Fibroblast of villous mesenchyme (primary cell): Measurements from ENCODE around the gene RBM47. TPM values are rescaled to one million over a fixed set of nuclear protein-coding genes. Genes with fewer than 3 reads are reported as not detected.
"Not testable (repeated sequence)": the region's sequence is repeated elsewhere in the genome, so short reads cannot be mapped to it uniquely, and the experiment has no call there.

ENCODE experiments used
- DNase-seq: peaks from one replicate; pipeline ENCODE4 v3.0.0-alpha.2; 2010; ENCODE audit warnings: low read depth
- H3K4me3 ChIP-seq: 2 replicates; pipeline ENCODE4 v1.5.1; 2011; ENCODE audit warnings: low read depth, mild to moderate bottlenecking, low read length
- total RNA-seq: library from RNA; depleted of rRNA; stranded (reverse); fragments of >200 nt; gene quantifications from 2 replicates; pipeline ENCODE4 v1.2.3, GENCODE V29; 2012
- TF ChIP-seq, protein P1 (sequence below): IDR thresholded peaks from 2 replicates; pipeline ENCODE4 v1.5.1; 2012; ENCODE audit warnings: low read depth, mild to moderate bottlenecking, low read length; ENCODE audit not compliant: insufficient read depth

RBM47 gene
- total RNA-seq, 1 donor = 0.86 TPM

- no peak for DNase-seq
- TF ChIP-seq, protein P1, sequence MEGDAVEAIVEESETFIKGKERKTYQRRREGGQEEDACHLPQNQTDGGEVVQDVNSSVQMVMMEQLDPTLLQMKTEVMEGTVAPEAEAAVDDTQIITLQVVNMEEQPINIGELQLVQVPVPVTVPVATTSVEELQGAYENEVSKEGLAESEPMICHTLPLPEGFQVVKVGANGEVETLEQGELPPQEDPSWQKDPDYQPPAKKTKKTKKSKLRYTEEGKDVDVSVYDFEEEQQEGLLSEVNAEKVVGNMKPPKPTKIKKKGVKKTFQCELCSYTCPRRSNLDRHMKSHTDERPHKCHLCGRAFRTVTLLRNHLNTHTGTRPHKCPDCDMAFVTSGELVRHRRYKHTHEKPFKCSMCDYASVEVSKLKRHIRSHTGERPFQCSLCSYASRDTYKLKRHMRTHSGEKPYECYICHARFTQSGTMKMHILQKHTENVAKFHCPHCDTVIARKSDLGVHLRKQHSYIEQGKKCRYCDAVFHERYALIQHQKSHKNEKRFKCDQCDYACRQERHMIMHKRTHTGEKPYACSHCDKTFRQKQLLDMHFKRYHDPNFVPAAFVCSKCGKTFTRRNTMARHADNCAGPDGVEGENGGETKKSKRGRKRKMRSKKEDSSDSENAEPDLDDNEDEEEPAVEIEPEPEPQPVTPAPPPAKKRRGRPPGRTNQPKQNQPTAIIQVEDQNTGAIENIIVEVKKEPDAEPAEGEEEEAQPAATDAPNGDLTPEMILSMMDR = no peak
Observed at GRCh38 chr4:40648131-40648530, 18.5 kb upstream of the RBM47 start.

GRCh38 chr4:40645586-40645985 lies 15.9 kb upstream of the RBM47 start:
- DNase-seq = no peak
- TF ChIP-seq, protein P1 = no peak
- H3K4me3 ChIP-seq = no peak overlapping the region

More at GRCh38 chr4:40648131-40648530, 18.5 kb upstream of the RBM47 start:
- no peak overlapping the region for H3K4me3 ChIP-seq

DNA sequence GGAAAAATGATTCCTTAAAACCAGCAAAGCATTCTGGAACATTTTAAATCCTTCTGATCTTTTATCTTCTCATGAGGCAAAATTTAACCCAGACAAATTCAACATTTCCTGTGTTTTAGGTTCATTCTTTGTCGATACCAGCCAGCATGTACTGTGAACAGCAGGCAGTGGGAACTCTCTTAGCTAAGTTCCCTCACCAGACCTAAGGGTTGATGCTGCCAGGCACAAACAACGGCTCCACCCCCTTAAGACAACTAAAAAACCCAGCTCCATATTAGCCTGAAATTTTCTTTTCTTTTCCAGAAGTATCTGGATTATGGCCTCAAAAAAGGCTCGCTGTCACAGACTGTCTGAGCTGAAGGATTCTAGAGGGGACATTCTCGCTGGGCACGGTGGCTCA lies 2.4 kb upstream of the RBM47 start:
- TF ChIP-seq, protein P1 = no peak
- H3K4me3 ChIP-seq = no peak overlapping the region
- no peak for DNase-seq

- H3K4me3 ChIP-seq = no peak overlapping the region
- no peak for DNase-seq
- TF ChIP-seq, protein P1 = no peak
Observed at GRCh38 chr4:40630335-40631021, 814 bp upstream of the RBM47 start.

DNA sequence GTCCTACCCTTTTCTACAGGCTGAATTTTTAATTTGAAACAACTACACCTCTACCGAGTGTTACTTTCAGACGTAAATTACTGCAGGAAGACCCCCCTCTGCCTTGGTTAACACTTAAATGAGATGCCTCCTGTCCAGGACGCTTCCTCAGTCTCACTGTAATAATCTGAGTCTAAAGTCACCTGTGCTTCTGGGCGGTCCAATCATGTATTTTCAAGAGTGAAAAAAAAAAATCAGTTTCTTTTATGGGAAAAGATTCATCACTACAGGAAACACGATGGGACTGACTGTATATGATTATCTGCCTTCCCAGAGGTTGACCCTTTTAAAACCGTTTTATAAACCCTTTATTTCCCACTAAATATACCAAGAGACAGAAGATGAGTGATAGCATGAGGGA lies 776 bp downstream of the RBM47 start:
- DNase-seq = no peak
- peak overlapping the region; percentile 69 for H3K4me3 ChIP-seq
- TF ChIP-seq, protein P1 = no peak

DNA sequence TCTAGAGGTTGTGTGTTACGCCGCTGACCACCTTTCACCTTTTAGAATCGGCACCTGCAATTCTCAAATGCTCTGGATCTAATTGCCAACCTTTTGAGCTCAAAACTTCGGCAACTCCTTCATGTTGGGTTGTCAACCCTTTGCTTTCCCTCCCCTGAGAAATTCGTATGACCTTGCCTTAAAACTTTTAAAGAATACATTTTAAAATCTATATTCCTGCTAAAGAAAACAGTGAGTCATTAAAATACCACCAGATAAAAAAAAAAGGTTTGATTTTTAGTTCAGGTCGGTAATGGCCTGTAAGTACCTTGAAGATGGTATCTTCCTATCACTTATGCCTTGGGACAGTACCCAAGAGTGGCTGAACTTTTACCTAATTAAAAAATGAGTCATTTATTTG lies 1.3 kb downstream of the RBM47 start:
- H3K4me3 ChIP-seq = peak overlapping the region; percentile 2
- DNase-seq = not testable (repeated sequence)

DNA sequence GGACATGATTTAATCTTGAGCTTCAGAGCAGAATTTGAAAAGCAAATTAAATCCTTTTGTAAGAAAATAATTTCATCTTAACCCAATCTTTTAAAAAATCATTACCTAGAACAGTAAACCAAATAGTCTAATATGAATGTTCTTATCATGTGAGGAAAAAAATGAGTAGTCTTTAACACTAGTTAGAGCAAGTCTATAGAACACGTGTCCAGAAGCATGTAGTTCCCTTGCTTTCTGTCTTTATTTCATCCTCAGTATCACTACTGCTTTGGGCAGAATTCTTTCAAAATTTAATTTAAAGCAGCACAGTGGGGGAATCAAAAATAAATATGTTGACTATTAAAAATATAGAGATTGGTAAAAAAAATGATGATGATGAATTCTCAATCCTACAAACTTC lies 2.1 kb downstream of the RBM47 start:
- no peak overlapping the region for H3K4me3 ChIP-seq
- no peak for DNase-seq
- TF ChIP-seq, protein P1 = no peak
